Skeletal muscle tissue (tissue), 4 donors: Measurements from ENCODE around the gene ATP11C. TPM values are rescaled to one million over a fixed set of nuclear protein-coding genes. Genes with fewer than 3 reads are reported as not detected.

Source experiments
- H3K27ac ChIP-seq: one replicate; pipeline ENCODE4 v1.7.0; 2013; ENCODE audit warnings: mild to moderate bottlenecking, low read depth, low read length, inconsistent platforms
- H3K27me3 ChIP-seq, 3 donors: one replicate each; pipeline ENCODE4 v1.7.0; 2013; ENCODE audit warnings: low read length in 3 of 3; ENCODE audit not compliant: control insufficient read depth in 3 of 3, insufficient read depth in 3 of 3
- H3K36me3 ChIP-seq, 3 donors: one replicate each; pipeline ENCODE4 v1.7.0; 2013; ENCODE audit warnings: low read length in 3 of 3; ENCODE audit not compliant: control insufficient read depth in 3 of 3, insufficient read depth in 3 of 3
- H3K4me1 ChIP-seq, 3 donors: one replicate each; pipeline ENCODE4 v1.7.0; 2013; ENCODE audit warnings: low read length in 3 of 3, mild to moderate bottlenecking in 3 of 3; ENCODE audit not compliant: control insufficient read depth in 3 of 3, insufficient read depth in 3 of 3
- H3K4me3 ChIP-seq, 3 donors: one replicate each; pipeline ENCODE4 v1.7.0; 2013; ENCODE audit warnings: low read length in 3 of 3
- H3K9ac ChIP-seq, 3 donors: one replicate each; pipeline ENCODE4 v1.7.0; 2013; ENCODE audit warnings: low read length in 3 of 3, mild to moderate bottlenecking in 3 of 3, moderate library complexity in 2 of 3, low read depth in 1 of 3
- H3K9me3 ChIP-seq, 3 donors: one replicate each; pipeline ENCODE4 v1.7.0; 2013; ENCODE audit warnings: low read length in 3 of 3; ENCODE audit not compliant: control insufficient read depth in 3 of 3
- total RNA-seq: library from RNA; depleted of rRNA; stranded (reverse); fragments of >200 nt; gene quantifications from one replicate; pipeline ENCODE4 v1.2.3, GENCODE V29; 2014
- donor health status: Osteomylitis.

ATP11C gene
- total RNA-seq, 1 donor from 2014 or later = 17.7 TPM

DNA sequence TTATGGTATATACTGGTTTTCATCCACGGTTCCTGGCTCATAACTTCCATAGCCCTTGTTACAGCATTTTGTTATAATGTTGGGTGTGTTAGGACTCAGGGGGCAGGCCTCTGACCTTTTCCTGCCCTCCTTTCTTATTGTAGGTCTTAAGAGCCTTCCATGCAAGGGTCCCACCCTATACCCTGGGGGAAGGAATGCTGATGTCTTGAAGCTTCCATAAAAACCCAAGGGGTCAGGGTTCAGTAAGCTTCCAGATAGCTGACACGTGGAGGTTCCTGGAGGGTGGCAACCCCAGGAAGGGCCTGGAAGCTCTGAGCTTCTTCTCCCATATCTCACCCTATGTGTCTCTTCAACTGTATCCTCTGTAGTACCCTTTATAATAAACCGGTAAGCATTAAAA, 29.6 kb downstream of the ATP11C start:
- Histone ChIP-seq H3K9me3 (no peaks in the 10 kb centered on the region), H3K27ac (no peak overlapping the region), H3K9ac (no peak overlapping the region), H3K4me3 (no peak overlapping the region), H3K36me3 (no peaks in the 10 kb centered on the region), H3K4me1 (peaks cover 0 to 6% (median 0%) of the 10 kb centered on the region in 3 donors), H3K27me3 (no peaks in the 10 kb centered on the region)

DNA sequence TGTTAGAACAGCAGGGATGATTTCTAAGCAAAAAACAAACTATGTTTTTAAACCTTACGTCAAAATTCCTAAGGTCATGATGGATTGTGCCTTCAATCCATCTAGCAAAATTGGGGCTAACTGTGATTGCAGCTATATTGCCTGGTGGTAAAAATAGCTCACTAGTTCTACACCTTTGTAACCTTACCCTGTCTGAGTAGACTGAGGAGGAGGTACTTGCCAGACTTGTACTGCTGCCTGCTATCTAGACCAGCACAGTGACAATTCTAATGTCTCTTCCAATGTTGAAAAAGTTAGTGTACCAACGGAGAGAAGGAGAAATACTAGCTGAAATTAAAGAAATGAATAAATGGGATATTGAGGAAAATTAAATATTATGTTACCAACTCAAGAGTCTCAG, 30.3 kb downstream of the ATP11C start:
- H3K27me3 ChIP-seq = no peaks in the 10 kb centered on the region
- peaks cover 0 to 6% (median 0%) of the 10 kb centered on the region in 3 donors for H3K4me1 ChIP-seq

DNA sequence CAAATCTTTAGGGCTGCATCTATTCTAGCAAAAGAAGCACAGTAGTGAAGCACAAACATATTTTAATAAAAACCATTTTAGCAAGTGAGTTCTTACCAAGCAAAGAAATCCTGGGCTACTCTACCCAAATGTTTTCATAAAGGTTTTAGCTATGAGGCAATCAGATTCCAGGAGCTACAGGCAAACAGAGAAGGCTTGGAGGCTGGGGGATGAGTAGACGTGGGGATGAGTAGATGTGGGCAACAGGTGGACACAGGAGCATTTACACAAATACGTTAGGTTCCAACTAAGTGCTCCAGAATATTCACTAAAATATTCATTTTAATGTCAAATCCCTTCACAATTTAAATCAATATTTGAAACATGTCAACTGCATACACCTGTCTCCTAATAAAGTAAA, 34.5 kb downstream of the ATP11C start:
- no peaks in the 10 kb centered on the region for H3K9me3 ChIP-seq
- no peak overlapping the region for H3K27ac ChIP-seq
- H3K27me3 ChIP-seq = no peaks in the 10 kb centered on the region
- H3K4me3 ChIP-seq = no peak overlapping the region
- no peak overlapping the region for H3K9ac ChIP-seq
- H3K36me3 ChIP-seq = no peaks in the 10 kb centered on the region
- H3K4me1 ChIP-seq = peaks cover 0 to 6% (median 0%) of the 10 kb centered on the region in 3 donors

More for the DNA sequence above, 30.3 kb downstream of the ATP11C start:
- H3K9ac ChIP-seq = no peak overlapping the region
- H3K36me3 ChIP-seq = no peaks in the 10 kb centered on the region
- H3K4me3 ChIP-seq = no peak overlapping the region
- H3K27ac ChIP-seq = no peak overlapping the region
- no peaks in the 10 kb centered on the region for H3K9me3 ChIP-seq

DNA sequence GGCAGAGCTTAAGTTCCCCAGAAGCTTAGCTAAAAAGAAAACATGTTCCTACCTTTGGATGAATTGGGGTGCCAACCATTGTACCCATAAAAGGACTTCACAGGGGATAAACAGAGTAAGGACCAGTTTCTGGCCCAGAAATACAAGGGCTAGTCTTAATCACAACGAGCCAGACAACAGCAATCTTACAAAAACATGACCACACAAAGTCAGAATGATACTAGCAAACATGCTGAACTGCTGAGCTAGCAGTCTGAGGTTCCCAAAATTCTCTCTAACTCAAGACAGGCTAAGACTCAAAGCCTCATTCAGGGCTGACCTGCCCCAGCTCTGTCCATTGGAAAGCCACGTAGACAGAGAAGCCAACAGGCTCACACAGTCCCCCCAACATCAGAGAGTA, 40.3 kb downstream of the ATP11C start:
- no peak overlapping the region for H3K27ac ChIP-seq
- no peaks in the 10 kb centered on the region for H3K9me3 ChIP-seq
- no peak overlapping the region for H3K4me3 ChIP-seq
- H3K4me1 ChIP-seq = no peaks in the 10 kb centered on the region
- H3K36me3 ChIP-seq = no peaks in the 10 kb centered on the region
- no peaks in the 10 kb centered on the region for H3K27me3 ChIP-seq
- no peak overlapping the region for H3K9ac ChIP-seq

- Histone ChIP-seq H3K4me1 (no peaks in the 10 kb centered on the region), H3K27ac (no peak overlapping the region), H3K9me3 (no peaks in the 10 kb centered on the region), H3K4me3 (no peak overlapping the region), H3K36me3 (no peaks in the 10 kb centered on the region), H3K27me3 (no peaks in the 10 kb centered on the region), H3K9ac (no peak overlapping the region)
Observed at GRCh38 chrX:139890991-139891700, 41.7 kb downstream of the ATP11C start.

GRCh38 chrX:139889760-139890159, 43.1 kb downstream of the ATP11C start:
- no peak overlapping the region for H3K9ac ChIP-seq
- H3K27ac ChIP-seq = no peak overlapping the region
- no peak overlapping the region for H3K4me3 ChIP-seq

GRCh38 chrX:139883984-139884383, 48.9 kb downstream of the ATP11C start:
- Histone ChIP-seq H3K27ac (no peak overlapping the region), H3K27me3 (no peaks in the 10 kb centered on the region), H3K9me3 (no peaks in the 10 kb centered on the region), H3K4me1 (peaks cover 0 to 3% (median 0%) of the 10 kb centered on the region in 3 donors), H3K36me3 (no peaks in the 10 kb centered on the region), H3K4me3 (no peak overlapping the region), H3K9ac (no peak overlapping the region)

More at GRCh38 chrX:139889760-139890159, 43.1 kb downstream of the ATP11C start:
- H3K9me3 ChIP-seq = no peaks in the 10 kb centered on the region
- H3K4me1 ChIP-seq = no peaks in the 10 kb centered on the region
- H3K27me3 ChIP-seq = no peaks in the 10 kb centered on the region
- H3K36me3 ChIP-seq = no peaks in the 10 kb centered on the region

DNA sequence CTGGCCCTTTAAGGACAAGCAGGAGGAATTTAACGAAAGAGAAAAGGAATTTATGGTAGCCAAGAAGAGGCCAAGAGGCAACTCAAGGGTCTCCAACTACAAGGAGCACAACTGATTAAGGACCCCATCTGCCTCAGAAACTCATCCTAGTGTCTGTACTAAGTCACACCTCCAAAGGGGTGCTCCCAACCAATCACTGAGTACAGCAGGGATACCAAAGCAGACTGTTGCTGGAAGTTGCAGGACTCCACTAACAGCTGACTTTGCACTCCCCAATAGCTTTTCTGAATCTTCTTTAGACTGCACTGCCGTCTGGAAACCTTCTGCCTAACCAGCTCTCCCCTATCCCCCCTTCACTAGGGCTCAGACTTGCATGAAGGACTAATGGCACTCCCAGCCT, 50.6 kb downstream of the ATP11C start:
- H3K9me3 ChIP-seq = no peaks in the 10 kb centered on the region
- no peaks in the 10 kb centered on the region for H3K27me3 ChIP-seq

DNA sequence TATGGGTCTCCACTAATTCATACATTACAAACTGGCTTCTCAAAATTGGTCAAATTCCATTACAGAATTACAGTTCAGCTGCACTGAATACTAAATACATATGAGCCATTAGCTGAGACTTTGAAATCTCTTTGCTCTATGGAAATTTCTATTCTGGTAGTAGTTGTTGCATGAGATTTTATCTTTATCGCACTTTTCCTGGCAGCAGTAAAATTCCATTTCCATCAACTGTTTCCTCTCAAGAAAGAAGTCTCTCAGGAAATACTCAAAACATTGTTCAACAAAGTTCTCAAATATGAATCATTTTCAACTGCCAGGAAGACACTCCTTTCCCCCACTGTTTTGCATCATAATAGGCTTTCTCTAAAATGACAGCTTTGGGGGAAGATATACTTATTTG, 51.3 kb downstream of the ATP11C start:
- Histone ChIP-seq H3K27me3 (no peaks in the 10 kb centered on the region), H3K36me3 (no peaks in the 10 kb centered on the region), H3K9me3 (no peaks in the 10 kb centered on the region), H3K9ac (no peak overlapping the region), H3K4me3 (no peak overlapping the region), H3K27ac (peak overlapping the region; percentile 33), H3K4me1 (peaks cover 0 to 3% (median 0%) of the 10 kb centered on the region in 3 donors)

More for the DNA sequence above, 50.6 kb downstream of the ATP11C start:
- no peak overlapping the region for H3K4me3 ChIP-seq
- no peaks in the 10 kb centered on the region for H3K36me3 ChIP-seq
- H3K4me1 ChIP-seq = peaks cover 0 to 3% (median 0%) of the 10 kb centered on the region in 3 donors
- H3K9ac ChIP-seq = no peak overlapping the region
- peak overlapping the region; percentile 33 for H3K27ac ChIP-seq

DNA sequence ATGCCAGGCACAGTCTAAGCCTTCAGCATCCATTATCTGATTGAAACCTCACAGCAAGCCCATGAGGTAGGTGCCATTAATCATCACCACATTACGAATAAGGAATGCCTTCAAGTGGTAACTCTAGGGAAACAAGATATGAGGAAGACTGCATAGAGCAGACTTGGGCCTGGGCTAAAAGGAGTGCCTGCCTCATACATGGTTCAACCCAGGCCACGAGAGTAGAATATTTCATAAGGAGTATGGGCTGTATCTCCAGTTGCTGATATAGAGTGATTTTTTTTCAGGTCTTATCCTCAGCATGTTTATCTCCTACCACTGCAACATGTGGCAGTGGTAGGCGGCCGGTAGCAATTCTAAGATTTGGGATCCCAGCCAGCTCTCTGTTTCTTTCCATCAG, 51.7 kb downstream of the ATP11C start:
- Histone ChIP-seq H3K9me3 (no peaks in the 10 kb centered on the region), H3K4me3 (no peak overlapping the region), H3K36me3 (no peaks in the 10 kb centered on the region), H3K27me3 (no peaks in the 10 kb centered on the region), H3K27ac (peak overlapping the region; percentile 20), H3K4me1 (peaks cover 0 to 3% (median 0%) of the 10 kb centered on the region in 3 donors), H3K9ac (no peak overlapping the region)
